ENCODE measurements around the gene NCKAP5.

NCKAP5 gene

DNA sequence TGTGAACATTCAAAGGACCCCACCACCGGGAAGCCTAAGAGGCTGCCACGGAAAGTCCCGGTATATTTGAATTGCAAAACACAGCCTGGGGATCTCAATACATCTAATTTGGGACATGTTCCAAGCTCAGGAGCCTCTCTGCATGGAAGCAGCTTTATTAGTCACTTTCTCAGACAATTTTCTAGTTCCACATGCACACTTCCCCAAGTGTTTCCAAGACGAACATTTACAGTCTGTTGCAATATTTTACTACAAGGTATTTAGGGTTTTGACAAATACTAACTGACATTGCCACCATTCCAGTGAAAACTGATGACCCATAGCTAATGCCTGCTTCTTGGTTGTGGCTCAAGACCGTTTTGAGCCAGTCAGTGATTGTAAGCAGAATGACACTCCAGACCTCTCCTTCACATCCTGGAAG lies 145.3 kb downstream of the NCKAP5 start:
- DNase-seq (ENCODE audit: low read depth in 2 of 2) = no peak

DNA sequence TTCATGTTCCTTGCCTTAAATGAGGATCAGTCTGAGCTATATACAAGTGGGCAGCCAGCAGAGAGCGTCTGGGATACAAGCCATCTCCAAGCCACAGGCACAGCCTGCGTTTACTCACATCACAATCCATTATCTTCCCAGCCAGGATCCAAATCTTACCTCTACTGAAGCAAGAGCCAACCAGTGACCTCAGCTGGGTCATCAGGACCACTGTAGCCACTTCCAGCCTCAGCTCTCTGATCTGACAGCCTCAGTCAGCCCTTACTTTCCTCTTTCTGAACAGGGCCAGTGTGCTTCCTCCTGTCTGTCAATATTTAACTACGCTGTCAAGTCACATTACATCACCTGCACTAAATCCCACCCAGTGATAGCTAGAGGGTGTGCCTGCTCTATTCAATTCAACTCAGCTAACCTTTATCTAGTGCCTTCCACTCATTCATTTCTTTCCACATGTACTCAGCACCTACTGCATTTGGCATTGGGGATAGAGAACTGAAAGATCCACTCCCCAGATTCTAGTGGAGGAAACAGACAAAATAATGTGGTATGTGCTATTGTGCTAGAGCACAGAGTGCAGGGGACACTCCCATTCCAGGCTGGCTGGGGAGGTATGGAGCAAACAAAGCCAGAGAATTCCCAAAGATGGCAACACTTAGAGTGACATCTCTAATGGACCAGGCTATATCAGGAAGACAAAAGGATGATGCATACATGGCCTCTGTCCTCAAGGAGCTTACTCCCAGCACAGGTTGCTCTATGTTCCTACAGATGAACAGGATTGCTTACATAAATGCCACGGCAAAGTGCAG lies 146.5 kb downstream of the NCKAP5 start:
- no peak for DNase-seq (ENCODE audit: low read depth in 2 of 2)

DNA sequence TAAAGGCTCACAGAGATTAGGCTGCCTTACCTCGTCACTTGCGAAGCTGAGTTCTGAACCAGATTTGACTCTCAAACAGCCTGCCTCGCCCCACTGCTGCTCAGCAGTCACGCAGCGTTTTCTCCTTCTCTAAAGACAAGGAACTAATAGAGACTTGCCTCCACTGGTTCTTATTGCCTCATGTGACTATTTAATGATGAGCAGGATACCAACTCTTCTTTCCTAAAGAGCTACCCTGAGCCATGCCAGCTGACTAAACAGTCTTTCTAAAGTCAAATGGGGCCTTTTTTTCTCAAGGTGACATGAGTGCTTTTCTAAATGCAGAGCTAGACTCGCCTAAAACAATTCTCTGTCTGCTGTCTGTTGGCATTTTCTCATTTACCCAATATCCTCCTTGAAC lies 147.5 kb downstream of the NCKAP5 start:
- DNase-seq (ENCODE audit: low read depth in 2 of 2) = no peak

GRCh38 chr2:133418671-133419070 lies 149.6 kb downstream of the NCKAP5 start:
- no peak for DNase-seq (ENCODE audit: low read depth in 2 of 2)

GRCh38 chr2:133418021-133418420 lies 150.2 kb downstream of the NCKAP5 start:
- DNase-seq (ENCODE audit: low read depth in 2 of 2) = no peak

DNA sequence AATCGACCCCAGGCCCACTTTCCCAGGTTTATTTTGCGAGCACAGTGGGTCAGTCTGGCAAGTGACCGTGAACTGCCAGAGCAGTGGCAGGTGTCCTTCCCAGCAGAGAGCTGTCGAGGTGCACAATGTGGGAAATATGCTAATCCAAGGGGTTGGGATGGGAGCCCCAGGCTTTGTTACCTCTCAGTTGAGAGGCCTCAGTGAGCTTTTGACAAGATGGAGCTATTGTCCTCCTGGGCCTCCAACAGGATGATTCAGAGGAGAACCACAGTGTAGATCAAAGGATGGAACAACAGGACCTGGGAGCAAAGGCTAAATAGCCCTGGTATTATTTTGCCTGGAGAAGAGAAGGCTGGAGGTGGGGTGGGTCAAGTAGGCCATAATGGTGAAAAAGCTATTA lies 150.8 kb downstream of the NCKAP5 start:
- DNase-seq (ENCODE audit: low read depth in 2 of 2) = no peak

DNA sequence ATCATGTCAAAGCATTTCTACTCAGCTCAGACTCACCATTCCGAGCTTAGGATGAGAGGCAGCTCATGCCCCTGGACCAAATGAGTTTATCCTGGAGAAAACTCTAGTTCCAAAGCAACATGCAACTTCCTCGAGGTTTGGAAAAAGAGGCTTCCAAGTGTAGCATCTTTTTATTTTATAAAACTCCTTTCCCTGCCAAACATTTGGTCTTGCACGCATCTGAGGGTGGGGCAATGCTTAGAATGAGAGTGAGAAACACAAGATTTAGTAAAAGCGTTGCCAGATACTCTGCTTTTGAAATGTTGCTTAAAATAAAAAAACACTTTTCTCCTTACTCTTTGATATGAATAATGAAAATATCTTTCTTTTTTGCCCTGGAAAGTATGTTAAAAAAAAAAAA lies 151.5 kb downstream of the NCKAP5 start:
- DNase-seq (ENCODE audit: low read depth in 2 of 2) = no peak

DNA sequence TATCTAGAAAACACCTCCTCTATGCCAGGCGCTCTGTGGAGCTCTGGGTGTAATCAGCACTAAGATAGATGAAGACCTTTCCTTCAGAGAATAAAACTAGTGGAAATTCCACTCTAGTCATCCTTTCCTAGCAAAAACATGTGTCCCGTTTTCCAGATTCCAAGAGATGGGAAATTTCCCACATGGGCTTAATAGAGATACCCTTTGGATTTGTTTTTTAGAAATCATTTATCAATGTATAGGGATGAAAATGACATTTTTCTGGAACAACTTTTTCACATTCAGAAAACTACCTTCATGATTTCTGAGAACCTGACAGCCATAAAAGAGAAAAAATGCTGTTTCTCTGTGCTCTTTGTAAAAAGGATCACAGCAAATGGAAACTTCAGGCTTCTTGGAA lies 152.1 kb downstream of the NCKAP5 start:
- no peak for DNase-seq (ENCODE audit: low read depth in 2 of 2)

- DNase-seq (ENCODE audit: low read depth in 2 of 2) = no peak
Measured at GRCh38 chr2:133415210-133415876, 152.9 kb downstream of the NCKAP5 start.

DNA sequence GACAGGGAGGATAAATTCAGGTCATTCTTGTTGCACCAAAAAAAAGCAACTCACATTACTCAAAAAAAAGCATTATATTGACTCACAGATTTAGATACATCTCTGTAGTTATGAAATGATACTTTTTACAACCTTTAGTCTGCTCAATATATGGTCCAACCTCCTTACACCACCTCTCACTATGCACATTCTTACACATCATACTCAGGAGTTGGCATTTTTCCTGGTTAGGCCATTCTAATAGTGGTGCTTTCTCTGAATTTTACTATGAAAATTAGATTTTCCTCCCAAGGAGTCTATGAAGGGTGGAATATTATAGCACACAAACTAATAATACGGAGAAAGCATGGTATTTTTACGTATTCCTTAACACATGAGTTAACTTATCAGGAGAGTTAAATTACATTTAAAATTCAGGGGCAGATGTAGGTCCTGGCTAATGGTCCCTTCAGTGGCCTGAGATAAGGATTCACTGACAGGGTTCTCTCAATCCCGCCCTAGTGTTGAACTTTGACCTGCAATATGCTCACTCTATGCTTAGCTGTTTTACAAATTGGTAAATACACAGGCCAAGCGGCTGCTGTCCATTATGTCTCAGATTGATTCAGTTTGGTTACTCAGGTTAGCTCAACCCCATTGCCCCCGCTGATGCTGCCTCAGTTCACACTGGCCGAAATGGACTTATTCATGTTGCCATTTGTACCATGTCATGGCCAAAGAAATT lies 153.6 kb downstream of the NCKAP5 start:
- DNase-seq (ENCODE audit: low read depth in 2 of 2) = no peak

- DNase-seq (ENCODE audit: low read depth in 2 of 2) = no peak
Measured at GRCh38 chr2:133413863-133414262, 154.4 kb downstream of the NCKAP5 start.

DNA sequence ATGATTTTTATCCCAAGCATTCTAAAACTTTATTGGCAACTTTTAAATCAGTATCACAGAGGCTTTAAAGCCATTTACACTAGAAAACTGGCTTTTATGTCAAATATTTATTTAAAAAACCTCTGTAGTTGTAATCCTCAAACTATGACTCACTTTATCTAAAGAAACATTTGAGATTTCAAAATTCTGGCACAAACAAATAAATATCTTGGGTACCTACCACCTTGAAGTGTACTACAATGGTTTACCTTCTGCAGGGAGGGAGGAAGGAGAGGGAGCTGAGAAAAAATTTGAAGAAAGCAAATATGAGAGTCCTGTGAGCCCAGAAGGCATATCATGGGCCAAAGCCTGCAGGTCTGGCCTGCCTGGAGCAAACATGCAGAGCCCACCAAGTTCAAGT lies 155.6 kb downstream of the NCKAP5 start:
- DNase-seq (ENCODE audit: low read depth in 2 of 2) = no peak

- DNase-seq (ENCODE audit: low read depth in 2 of 2) = no peak
Measured at GRCh38 chr2:133411857-133412256, 156.4 kb downstream of the NCKAP5 start.

DNA sequence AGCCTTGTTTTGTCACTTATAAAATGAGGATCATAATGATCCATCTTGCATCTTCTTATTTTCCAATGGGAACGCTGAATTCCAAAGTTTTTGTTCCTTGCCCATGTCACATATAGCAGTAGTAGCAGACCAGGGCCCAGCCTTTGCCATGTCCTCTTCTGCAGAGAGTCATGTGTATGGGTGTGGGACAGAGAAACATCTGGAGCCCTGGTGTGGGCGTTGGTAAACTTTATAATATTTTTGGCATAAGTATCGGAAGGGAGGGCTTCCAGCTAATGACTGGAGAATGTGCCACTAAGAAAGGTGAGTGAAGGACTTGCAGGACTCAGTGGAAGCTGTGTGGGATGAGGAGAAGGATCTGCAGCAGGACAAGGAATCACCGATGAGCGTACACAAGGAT lies 157.2 kb downstream of the NCKAP5 start:
- DNase-seq (ENCODE audit: low read depth in 2 of 2) = no peak

DNA sequence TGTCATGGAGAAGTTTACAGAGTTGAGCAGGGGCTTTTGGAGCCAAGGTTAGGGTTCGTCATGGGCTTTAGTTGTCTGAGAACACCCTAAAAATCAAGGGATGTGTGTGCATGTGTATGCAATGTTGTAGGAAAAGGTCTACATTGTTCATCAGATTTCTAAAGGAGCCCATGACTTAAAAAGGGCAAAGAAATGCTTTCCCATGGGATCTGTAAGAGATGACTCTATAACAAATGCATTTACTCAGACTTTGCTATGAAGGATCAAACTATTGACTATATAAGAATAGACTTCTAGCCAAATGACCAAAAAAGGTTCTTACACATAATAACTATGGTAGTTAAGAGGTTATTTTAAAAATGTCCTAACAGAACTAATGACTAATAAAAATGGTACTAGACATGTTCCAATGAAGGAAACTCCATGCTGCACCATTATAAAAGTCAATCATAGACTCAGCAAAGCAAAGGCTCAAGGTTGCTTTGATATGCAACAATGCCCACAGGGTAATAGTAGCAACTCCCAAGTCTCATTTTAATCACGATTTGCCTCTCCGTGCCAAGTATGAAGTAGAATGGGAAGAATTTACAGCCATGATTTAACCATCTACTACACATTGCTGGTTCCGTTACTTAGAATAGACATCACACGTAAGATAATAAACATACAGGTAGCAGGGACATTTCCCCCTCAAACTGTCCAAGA lies 158.5 kb downstream of the NCKAP5 start:
- no peak for DNase-seq (ENCODE audit: low read depth in 2 of 2)

DNA sequence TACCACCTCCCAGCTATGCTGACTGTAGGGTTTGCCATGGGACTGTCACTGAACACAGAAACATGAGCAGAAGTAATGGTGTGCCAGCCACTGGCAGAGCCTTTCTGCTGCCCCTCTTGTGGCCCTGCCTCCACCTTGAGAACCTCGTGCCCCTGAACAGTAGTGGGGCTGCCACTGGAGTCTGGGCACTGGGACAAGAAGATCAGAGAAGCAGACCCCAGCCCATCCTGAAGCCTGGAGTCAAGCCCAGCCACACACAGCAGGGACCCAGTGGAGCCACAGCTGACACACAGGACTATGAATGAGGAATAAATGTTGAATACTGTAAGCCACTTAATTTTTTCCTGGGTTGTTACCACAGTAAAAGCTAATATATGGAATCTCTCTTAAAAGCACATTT lies 159.6 kb downstream of the NCKAP5 start:
- DNase-seq (ENCODE audit: low read depth in 2 of 2) = no peak

DNA sequence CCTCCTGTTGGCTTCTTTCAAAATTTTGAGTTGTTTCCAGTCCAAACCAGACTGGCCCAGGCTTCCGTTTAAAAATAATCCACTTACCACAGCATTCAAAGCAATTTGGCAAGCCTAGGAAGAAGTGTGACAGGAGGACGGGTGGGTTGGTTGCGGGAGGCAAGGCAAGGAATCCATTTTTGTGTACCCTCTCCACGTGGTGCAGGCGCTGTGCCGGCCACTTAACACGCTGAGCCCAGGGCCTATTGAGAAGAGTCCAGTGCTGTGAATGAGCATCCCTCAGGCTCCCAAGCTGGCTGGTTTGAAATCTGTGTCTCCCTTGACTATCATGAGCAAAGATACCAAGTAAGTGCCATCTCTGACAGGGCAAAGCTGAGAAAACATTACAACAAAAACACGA lies 160.9 kb downstream of the NCKAP5 start:
- DNase-seq (ENCODE audit: low read depth in 2 of 2) = no peak

GRCh38 chr2:133405252-133405651 lies 163.0 kb downstream of the NCKAP5 start:
- no peak for DNase-seq (ENCODE audit: low read depth in 2 of 2)

GRCh38 chr2:133400411-133400810 lies 167.9 kb downstream of the NCKAP5 start:
- no peak for DNase-seq (ENCODE audit: low read depth in 2 of 2)

GRCh38 chr2:133393895-133394294 lies 174.4 kb downstream of the NCKAP5 start:
- DNase-seq (ENCODE audit: low read depth in 2 of 2) = no peak

DNA sequence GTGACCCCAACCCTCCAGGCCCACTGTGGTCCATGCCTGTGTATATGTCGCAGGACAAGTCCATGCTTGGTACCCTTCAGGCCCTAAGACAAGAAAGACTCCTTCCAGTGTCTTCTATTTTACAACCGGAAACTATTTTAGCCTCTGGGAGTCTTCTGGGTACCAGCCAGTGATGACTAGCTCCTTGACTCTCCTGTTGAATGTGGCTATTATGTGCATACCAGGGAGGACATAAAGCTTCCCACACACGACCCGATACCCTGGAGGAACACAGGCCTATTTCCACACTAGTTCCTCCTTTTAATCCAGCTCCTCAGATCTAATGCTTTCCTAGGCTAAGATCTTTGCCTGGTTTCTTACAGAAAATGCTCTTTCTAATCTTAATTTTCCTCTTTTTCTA lies 178.1 kb downstream of the NCKAP5 start:
- DNase-seq (ENCODE audit: low read depth in 2 of 2) = no peak

GRCh38 chr2:133389569-133389968 lies 178.7 kb downstream of the NCKAP5 start:
- DNase-seq (ENCODE audit: low read depth in 2 of 2) = no peak

Data from stimulated activated CD8-positive, alpha-beta memory T cell treated with anti-CD3 and anti-CD28 coated beads, Interleukin-15, amount 100 ng/mL, for 48 hours (primary cell).